Stimulated activated CD8-positive, alpha-beta memory T cell treated with anti-CD3 and anti-CD28 coated beads, Interleukin-15, amount 100 ng/mL, for 24 hours (primary cell): ENCODE results near the gene SNX20.

Experiments used
- DNase-seq: peaks from one replicate; pipeline ENCODE4 v3.0.0-alpha.2; 2020; ENCODE audit warnings: low read depth

SNX20 gene

GRCh38 chr16:50705436-50706110 lies 24.5 kb upstream of the SNX20 start:
- DNase-seq: no peak

DNA sequence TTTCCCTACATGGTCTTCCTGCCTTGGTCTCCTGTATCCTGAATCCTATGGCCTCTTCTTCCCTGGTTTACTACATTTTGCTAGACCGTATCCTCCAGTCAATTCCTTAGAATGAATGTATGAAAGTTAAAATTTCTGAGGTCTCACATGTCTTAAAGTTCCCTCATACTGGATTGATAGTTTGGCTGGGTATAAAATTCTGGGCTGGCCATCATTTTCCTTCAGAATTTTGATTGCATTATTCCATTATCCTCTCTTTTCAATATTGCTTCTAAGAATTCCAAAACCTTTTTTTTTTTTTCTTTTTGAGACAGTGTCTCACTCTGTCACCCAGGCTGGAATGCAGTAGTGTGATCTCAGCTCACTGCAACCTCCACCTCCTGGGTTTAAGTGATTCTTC lies 23.1 kb upstream of the SNX20 start:
- DNase-seq: no peak

DNA sequence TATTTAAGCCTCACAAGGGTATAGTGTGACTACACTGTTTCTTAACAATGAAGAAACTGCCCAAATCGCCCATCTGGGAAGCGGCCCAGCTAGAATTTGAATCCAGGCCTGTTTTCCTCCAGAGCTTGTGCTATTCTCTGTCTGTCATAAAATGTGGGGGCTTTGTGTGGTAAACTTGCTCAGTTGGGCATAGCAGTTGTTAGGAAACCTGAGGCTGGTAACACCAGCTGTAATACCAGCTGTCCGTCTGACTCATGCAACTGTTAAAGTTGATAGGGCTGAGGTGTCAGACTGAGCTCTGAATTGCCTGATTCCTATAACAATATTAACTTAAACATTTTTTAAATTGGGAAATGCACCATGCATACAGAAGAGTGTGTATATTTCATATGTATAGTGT lies 21.6 kb upstream of the SNX20 start:
- no peak for DNase-seq

- DNase-seq: no peak
These were observed 18.4 kb upstream of the SNX20 start for GRCh38 chr16:50699326-50700159.

GRCh38 chr16:50697881-50698767 lies 17.0 kb upstream of the SNX20 start:
- DNase-seq: no peak

- no peak for DNase-seq
These were observed 16.3 kb upstream of the SNX20 start for GRCh38 chr16:50697421-50697715.

- no peak for DNase-seq
These were observed 15.7 kb upstream of the SNX20 start for GRCh38 chr16:50696575-50697420.

GRCh38 chr16:50696126-50696525 lies 15.0 kb upstream of the SNX20 start:
- no peak for DNase-seq

GRCh38 chr16:50695017-50696000 lies 14.2 kb upstream of the SNX20 start:
- DNase-seq: no peak

DNA sequence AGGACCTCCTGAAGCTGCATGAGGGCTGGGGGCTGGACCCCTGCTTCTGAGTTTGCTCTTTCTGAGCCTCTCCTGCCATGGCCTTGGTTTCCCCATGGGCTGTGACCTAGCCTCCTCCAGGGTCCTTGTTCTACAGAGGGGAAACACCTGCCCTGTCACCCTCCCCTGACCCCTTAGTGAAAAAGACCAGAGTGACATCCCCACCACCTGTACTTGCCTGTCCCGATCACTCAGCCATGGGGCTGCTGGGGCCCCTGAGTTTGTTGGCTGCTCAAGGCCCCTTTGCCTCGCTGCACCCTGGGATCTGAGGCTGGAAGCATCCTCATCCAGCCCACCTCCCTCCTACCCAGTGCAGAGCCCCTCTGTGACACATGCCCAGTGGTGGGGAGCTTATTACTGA lies 13.1 kb upstream of the SNX20 start:
- DNase-seq: no peak

DNA sequence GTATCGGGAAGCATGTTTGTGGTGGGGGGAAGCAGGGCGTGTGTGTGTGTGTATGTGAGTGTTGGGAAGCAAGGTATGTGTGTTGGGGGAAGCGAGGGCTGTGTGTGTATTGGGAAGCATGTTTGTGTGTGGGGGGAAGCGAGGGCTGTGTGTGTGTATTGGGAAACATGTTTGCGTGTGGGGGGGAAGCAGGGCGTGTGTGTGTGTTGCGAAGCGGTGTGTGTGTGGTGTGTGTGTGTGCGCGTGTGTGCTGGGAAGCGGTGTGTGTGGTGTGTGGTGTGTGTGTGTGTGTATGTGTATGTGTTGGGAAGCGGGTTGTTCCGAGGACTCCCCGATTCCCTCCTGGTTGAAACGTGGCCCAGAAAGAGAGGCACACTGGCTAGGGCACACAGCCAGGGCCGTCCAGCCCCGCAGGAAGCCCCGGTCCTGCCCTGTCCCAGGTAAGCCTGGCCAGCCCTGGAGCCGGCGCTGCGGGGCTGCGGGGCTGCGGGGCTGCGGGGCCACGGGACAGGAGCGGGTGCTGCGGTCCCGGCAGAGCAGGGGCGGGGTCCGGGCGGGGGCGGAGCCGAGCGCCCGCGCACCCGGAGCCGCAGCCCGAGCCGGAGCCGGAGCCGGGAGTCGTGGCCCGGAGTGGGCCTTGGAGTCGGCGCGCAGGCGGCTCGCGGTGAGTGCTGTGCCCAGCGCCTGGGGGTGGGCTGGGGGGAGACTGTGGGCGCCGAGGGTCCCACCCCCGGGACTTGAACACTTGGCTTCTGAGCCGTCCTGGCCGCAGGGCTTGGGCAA lies 12.1 kb upstream of the SNX20 start, which contains the start of gene NOD2:
Gene NOD2, plus strand, starts transcription at position 608 of the 783 bp plus-strand sequence. CDS start 5,890 bp downstream, outside the sequence.
- DNase-seq: no peak

DNA sequence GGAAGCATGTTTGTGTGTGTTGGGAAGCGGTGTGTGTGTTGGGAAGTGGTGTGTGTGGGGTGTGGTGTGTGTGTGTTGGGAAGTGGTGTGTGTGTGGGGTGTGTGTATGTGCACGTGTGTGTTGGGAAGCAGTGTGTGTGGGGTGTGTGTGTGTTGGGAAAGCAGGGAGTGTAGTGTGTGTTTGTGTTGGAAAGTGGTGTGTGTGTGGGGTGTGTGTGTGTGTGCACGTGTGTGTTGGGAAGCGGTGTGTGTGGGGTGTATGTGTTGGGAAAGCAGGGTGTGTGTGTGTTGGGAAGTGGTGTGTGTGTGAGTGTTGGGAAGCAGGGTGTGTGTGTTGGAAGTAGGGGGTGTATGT lies 11.5 kb upstream of the SNX20 start:
- no peak for DNase-seq

DNA sequence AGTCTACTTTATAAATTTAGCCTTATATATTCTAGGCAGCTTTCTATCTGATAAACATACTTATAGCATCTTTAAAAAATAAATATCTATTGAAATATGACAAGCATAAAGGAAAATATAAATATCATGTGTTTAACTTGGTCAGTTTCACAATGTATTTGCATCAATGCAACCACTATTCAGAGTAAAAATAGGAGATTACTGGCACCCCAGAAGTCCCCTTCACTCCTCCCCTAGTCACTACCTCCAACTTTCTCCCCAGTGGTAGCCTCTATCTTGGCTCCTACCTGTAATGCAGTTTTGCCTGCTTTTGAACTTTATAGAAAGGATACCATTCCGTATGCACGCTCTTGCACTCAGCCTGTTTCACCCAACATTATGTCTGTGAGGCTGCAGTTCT lies 9.1 kb upstream of the SNX20 start:
- DNase-seq: no peak

DNA sequence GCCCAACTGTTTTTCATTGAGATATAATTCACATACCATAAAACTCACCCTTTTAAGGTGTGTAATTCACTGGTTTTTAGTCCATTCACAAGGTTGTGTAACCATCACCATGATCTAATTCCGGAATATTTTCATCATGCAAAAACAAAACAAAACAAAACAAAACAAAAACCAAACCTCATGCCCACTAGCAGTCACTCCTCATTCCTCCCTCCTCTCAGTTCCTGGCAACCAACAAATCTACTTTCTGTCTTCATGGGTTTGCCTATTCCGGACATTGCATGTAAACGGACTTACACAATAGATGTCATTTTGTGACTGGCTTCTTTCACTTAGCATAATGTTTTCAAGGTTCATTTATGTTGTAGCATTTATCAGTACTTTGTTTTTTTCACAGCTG lies 7.8 kb upstream of the SNX20 start:
- DNase-seq: no peak

DNA sequence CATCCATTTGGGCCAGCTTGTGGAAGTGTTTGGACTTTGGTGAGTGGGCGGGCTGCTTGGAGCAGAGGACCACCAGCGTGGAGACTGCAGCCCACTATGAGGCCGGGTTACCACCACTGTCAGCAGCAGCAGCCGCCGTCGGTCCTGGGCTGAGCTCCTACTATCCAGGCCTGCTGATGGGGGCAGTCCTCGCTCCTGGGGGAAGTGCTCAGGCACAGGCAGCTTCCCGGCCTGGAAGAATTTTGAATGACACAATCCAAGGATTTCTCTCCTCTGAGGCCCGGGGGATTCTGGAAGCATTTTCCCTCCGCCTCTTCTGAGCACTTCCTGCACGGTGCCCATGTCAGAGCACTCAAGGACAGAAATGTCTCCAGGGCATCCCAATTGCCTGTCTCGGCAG lies 7.0 kb upstream of the SNX20 start:
- DNase-seq: no peak

DNA sequence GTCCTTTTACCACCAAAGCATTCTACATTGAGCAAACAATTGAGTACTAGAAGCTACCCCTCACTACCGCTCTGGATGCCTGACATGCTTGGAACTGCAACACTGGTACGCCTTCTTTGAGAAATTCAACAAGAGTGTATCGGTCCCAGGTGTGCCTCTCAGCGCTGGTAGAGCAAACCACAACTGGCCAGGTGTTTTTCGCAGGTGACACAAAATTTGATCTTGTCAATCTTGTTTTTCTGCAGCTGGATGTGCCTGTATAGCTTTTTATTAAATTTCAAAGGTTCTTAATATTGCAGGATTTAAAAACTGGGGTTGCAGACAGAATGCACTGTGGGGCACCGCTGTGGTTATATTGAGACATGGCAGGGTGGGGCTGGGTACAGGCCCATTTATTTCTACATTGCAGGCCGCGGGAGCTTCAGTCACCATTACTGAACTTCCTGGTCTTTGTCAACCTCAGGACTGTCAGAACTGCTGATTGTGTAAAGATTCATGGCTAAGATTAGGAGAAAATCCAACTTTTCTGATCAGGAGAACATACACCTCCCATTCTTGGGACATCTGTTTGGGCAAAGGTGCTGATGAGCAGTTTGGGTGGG lies 4.5 kb upstream of the SNX20 start:
- DNase-seq: no peak

DNA sequence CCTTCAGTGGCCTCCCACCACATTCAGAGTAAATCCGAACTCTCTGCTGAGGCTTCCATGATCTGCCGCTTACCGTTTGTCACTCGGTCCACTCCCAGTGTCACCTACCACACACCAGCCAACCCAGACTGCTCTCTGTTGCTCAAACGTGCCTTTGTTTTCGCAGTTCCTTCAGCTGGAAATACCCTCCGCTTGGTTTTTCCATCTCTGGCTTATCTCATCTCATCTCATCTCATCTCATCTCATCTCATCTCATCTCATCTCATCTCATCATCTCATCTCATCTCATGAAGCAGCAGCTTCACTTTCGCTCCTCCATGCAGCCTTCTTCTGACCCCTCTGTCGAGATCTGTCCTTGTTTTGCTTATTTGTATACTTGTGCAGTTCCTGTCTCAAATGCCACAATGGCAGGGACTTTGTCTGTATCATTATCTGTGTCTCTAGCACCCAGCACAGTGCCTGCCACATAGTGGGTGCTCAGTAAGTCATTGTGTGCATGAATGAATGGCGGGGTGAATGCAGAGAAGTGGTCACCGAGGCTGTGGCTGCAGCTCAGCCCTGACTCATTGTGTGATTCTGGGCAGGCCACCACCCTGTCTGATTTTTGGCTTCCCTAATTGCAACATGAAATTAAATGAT lies 3.8 kb upstream of the SNX20 start:
- DNase-seq: no peak

DNA sequence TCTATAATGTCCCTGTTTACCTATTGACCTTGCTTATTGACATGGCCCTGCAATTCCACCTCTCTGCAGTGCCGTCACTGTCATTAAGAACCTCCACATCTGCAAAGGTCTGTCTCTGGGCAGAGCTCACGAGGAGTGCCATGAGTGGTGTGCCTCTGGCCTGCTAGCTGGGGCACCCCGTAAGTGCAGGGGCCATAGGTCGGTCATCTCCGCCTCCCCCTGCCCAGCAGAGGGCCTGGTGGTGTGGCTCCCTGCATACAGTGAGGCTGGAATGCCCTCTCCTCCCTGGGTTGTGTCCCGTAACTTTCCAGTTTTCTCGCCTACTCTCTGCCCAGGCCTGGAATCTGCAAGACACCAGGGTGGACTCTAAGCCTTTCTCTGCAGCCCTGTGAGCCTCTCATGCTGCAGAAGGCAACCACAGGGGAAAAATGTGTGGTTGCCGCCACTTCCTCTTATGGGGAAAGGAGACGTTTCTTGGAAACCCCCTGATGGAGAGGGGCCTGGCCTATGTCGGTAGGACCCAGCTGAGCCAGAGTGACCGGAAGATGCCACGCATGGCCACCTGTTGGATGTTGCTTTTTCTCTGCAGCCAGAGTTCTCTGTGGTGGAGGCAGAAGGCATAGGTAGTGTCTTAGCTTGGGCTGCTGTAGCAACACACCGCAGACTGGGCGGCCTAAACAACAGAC lies 2.7 kb upstream of the SNX20 start:
- no peak for DNase-seq
